ENCODE results near the gene LMCD1. TPM values are rescaled to one million over a fixed set of nuclear protein-coding genes. Genes with fewer than 3 reads are reported as not detected.

Gene LMCD1
- total and polyA plus RNA-seq, 7 donors: 6.5 to 49.3 (median 16.2) TPM

- WGBS, 2 donors: 88 to 91% methylated on average over 2 of the region's 2 CpGs
These were observed 83.0 kb downstream of the LMCD1 start for GRCh38 chr3:8584661-8585060.

DNA sequence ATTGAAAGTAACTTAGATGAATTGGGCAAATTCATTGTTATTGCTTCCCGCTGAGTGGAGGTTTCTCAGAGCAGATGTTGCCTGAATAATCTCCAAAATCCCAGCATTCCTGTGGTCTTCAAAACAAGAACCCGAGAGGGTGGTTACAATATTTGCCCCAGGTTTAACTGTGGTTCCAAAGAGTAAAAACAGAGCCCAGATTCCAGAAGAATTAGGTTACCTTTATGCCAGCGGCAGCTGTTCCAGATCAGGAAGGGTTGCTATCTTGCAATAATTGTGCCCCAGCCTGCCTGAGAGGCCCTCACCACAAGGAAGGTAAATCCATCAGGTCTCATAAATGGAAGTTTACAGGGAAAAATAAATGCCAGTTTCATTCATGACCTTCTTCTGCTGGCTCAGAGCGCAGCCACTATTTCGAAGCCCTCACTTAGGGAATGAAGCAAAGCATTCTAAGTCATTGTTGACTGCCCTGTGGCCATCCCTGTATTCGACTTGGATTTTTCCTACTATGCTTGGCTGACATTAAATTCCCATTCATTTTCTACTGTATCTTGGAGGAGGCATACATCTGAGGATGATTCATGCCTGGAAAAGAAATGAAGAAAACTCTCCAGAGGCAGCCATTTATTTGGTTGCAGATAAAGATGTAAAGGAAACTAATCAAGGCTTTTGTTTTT, 88.4 kb downstream of the LMCD1 start:
- H3K27ac ChIP-seq: no peak overlapping the region
- no peak for DNase-seq
- H3K9me3 ChIP-seq: peaks cover 0 to 3% (median 0%) of the 10 kb centered on the region in 4 donors
- no peaks in the 10 kb centered on the region for H3K4me1 ChIP-seq
- no peak overlapping the region for H3K4me3 ChIP-seq
- intact Hi-C loops (cut with DNase I): no loop called here
- no peaks in the 10 kb centered on the region for H3K27me3 ChIP-seq
- WGBS, 2 donors: 78 to 84% methylated on average over 6 of the region's 6 CpGs
- TF ChIP-seq POLR2AphosphoS5 (IDR thresholded peaks at IDR 0.05) (no peak), POLR2A (IDR thresholded peaks at IDR 0.05) (no peak)
- TF ChIP-seq, protein P1, sequence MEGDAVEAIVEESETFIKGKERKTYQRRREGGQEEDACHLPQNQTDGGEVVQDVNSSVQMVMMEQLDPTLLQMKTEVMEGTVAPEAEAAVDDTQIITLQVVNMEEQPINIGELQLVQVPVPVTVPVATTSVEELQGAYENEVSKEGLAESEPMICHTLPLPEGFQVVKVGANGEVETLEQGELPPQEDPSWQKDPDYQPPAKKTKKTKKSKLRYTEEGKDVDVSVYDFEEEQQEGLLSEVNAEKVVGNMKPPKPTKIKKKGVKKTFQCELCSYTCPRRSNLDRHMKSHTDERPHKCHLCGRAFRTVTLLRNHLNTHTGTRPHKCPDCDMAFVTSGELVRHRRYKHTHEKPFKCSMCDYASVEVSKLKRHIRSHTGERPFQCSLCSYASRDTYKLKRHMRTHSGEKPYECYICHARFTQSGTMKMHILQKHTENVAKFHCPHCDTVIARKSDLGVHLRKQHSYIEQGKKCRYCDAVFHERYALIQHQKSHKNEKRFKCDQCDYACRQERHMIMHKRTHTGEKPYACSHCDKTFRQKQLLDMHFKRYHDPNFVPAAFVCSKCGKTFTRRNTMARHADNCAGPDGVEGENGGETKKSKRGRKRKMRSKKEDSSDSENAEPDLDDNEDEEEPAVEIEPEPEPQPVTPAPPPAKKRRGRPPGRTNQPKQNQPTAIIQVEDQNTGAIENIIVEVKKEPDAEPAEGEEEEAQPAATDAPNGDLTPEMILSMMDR (IDR thresholded peaks at IDR 0.05): no peak
- H3K36me3 ChIP-seq: no peaks in the 10 kb centered on the region

More at GRCh38 chr3:8584661-8585060, 83.0 kb downstream of the LMCD1 start:
- TF ChIP-seq POLR2A (IDR thresholded peaks at IDR 0.05): no peak
- TF ChIP-seq, protein P1 (IDR thresholded peaks at IDR 0.05): no peak
- TF ChIP-seq EP300 (IDR thresholded peaks at IDR 0.05): no peak
- TF ChIP-seq POLR2AphosphoS5 (IDR thresholded peaks at IDR 0.05): no peak
- Histone ChIP-seq H3K4me1 (no peaks in the 10 kb centered on the region), H3K36me3 (no peaks in the 10 kb centered on the region), H3K9me3 (peaks cover 0 to 3% (median 0%) of the 10 kb centered on the region in 4 donors), H3K4me3 (no peak overlapping the region), H3K27ac (no peak overlapping the region), H3K27me3 (no peaks in the 10 kb centered on the region)
- intact Hi-C loops (cut with DNase I): no loop called here
- no peak for DNase-seq

DNA sequence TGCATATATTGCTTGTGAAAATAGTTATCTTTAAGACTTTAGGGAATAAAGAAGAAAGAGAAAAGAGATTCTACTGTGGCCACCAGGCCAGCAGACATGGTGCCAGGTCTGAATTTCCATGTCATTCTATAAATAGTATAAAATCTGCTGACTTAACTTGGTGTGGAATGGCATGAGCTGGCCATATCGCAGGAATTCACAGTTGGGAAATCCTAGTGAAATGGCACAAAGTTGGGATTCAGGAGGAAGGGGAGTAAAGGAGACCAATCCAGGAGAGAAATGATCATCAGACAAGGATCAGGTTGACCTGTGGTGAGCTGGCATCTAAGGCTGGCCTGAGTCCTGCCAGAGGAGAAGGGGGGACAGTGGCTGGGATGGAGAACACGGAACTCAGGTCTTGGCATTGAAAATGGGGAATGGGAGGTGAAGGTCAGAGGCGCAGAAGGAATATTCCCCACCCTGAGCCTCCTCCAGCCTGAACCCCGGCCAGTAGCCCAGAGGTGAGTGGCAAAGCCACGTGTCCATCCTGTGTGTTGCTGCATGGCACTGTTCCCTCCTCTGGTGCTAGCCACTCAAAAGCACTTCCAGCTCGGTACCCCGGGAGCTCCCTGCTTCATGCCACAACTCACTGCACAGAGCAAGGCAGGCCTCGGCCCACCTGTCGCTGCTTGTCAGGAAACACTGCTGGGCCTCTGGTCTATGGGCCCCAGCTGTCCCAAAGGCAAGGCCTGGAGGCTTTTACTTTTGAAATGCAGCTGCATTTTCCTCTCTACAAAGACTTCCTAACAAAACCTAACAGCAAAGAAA, 91.6 kb downstream of the LMCD1 start:
- TF ChIP-seq EP300 (IDR thresholded peaks at IDR 0.05) (no peak), POLR2A (IDR thresholded peaks at IDR 0.05) (no peak), POLR2AphosphoS5 (IDR thresholded peaks at IDR 0.05) (no peak)
- TF ChIP-seq, protein P1 (IDR thresholded peaks at IDR 0.05): no peak
- Histone ChIP-seq H3K27ac (no peak overlapping the region), H3K4me1 (no peaks in the 10 kb centered on the region), H3K27me3 (no peaks in the 10 kb centered on the region), H3K9me3 (no peaks in the 10 kb centered on the region), H3K4me3 (no peak overlapping the region), H3K36me3 (no peaks in the 10 kb centered on the region)
- no peak for DNase-seq
- intact Hi-C loops (cut with DNase I): no loop called here
- WGBS, 2 donors: 76 to 89% methylated on average over 9 of the region's 9 CpGs

DNA sequence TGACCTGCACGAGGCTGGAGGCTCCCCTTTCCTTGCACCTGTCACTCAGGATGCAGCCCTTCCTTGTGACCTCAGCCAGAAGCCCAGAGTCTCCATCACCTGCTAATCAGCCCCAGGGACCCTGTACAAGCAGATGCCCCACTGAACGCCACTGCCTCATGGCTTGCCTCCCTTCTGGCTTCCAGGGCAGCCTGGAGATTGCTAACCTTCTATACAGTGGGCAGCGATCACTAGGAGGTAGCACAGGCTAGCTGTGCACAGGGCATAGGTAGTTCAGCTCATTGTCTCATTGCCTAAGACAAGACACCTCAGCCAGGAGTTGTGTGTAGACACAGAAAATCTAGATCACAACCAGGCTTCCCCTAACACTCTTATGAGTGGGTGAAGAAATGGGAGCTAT, 93.6 kb downstream of the LMCD1 start:
- no peak for DNase-seq
- Histone ChIP-seq H3K9me3 (no peaks in the 10 kb centered on the region), H3K36me3 (no peaks in the 10 kb centered on the region), H3K27me3 (no peaks in the 10 kb centered on the region), H3K4me1 (no peaks in the 10 kb centered on the region), H3K27ac (no peak overlapping the region), H3K4me3 (no peak overlapping the region)
- no peak for TF ChIP-seq POLR2AphosphoS5 (IDR thresholded peaks at IDR 0.05)
- no peak for TF ChIP-seq POLR2A (IDR thresholded peaks at IDR 0.05)
- no peak for TF ChIP-seq EP300 (IDR thresholded peaks at IDR 0.05)
- TF ChIP-seq, protein P1 (IDR thresholded peaks at IDR 0.05): no peak
- intact Hi-C loops (cut with DNase I): no loop called here
- 56 to 66% methylated on average over 3 of the region's 3 CpGs for WGBS, 2 donors

All from sigmoid colon (tissue), 7 donors.